Muscle of arm (tissue), 12 donors: ENCODE results near the gene LAMTOR3. TPM values are rescaled to one million over a fixed set of nuclear protein-coding genes. Genes with fewer than 3 reads are reported as not detected.
A peak's percentile ranks its signal among the peaks of the same experiment; 100 is the strongest.

Source experiments
- DNase-seq: peaks from one replicate; pipeline ENCODE4 v3.0.0-alpha.2; 2013
- polyA plus RNA-seq, 12 donors: library from polyadenylated mRNA; unstranded; fragments of 120-200 nt; gene quantifications; one replicate each; pipeline ENCODE4 v1.2.1, GENCODE V29; 2013; ENCODE audit not compliant: insufficient read length in 12 of 12

The LAMTOR3 gene
- polyA plus RNA-seq, 12 donors: 30.4 to 54.4 (median 41.7) TPM; not detected in 1

GRCh38 chr4:99872570-99872969 lies 21.7 kb downstream of the LAMTOR3 start:
- DNase-seq: no peak

- DNase-seq: peak; percentile 9
Observed at GRCh38 chr4:99868126-99868596, 26.1 kb downstream of the LAMTOR3 start.

GRCh38 chr4:99863804-99864203 lies 30.4 kb downstream of the LAMTOR3 start:
- no peak for DNase-seq

GRCh38 chr4:99861120-99861905 lies 32.9 kb downstream of the LAMTOR3 start:
- no peak for DNase-seq

- no peak for DNase-seq
Observed at GRCh38 chr4:99860521-99860920, 33.7 kb downstream of the LAMTOR3 start.

- DNase-seq: no peak
Observed at GRCh38 chr4:99859618-99860017, 34.6 kb downstream of the LAMTOR3 start.

- no peak for DNase-seq
Observed at GRCh38 chr4:99857307-99857706, 36.9 kb downstream of the LAMTOR3 start.

GRCh38 chr4:99856166-99856565 lies 38.1 kb downstream of the LAMTOR3 start:
- DNase-seq: no peak

- DNase-seq: no peak
Observed at GRCh38 chr4:99855678-99856077, 38.5 kb downstream of the LAMTOR3 start.

GRCh38 chr4:99853999-99854398 lies 40.2 kb downstream of the LAMTOR3 start:
- no peak for DNase-seq

- no peak for DNase-seq
Observed at GRCh38 chr4:99853190-99853589, 41.0 kb downstream of the LAMTOR3 start.

- DNase-seq: no peak
Observed at GRCh38 chr4:99852199-99852749, 42.0 kb downstream of the LAMTOR3 start.

- DNase-seq: no peak
Observed at GRCh38 chr4:99848591-99849001, 45.6 kb downstream of the LAMTOR3 start.

- DNase-seq: no peak
Observed at GRCh38 chr4:99847362-99847976, 46.8 kb downstream of the LAMTOR3 start.

GRCh38 chr4:99846891-99847290 lies 47.3 kb downstream of the LAMTOR3 start:
- DNase-seq: no peak

- DNase-seq: no peak
Observed at GRCh38 chr4:99845708-99846469, 48.3 kb downstream of the LAMTOR3 start.

- no peak for DNase-seq
Observed at GRCh38 chr4:99845179-99845578, 49.0 kb downstream of the LAMTOR3 start.

- no peak for DNase-seq
Observed at GRCh38 chr4:99844048-99844447, 50.2 kb downstream of the LAMTOR3 start.

- DNase-seq: no peak
Observed at GRCh38 chr4:99843413-99843812, 50.8 kb downstream of the LAMTOR3 start.

- DNase-seq: no peak
Observed at GRCh38 chr4:99841129-99841528, 53.1 kb downstream of the LAMTOR3 start.

- DNase-seq: no peak
Observed at GRCh38 chr4:99838927-99839326, 55.3 kb downstream of the LAMTOR3 start.

GRCh38 chr4:99835942-99836341 lies 58.3 kb downstream of the LAMTOR3 start:
- DNase-seq: no peak
